Adrenal gland (tissue), 5 donors: Measurements from ENCODE around the gene RBM8A.

ENCODE experiments used
- POLR2A ChIP-seq, 2 donors: fragments of 450-650 bp; IDR thresholded peaks; one replicate each; pipeline ENCODE4 v1.6.1; 2017; ENCODE audit warnings: antibody characterized with exemption in 2 of 2, mild to moderate bottlenecking in 2 of 2, moderate library complexity in 1 of 2
- TF ChIP-seq, protein P1 (sequence below), 6 experiments: fragments of 450-650 bp in 4 of 6; fragments of 200-600 bp in 2 of 6; sonication (generic) in 1 of 6; IDR thresholded peaks; 1 replicate in 5 of 6; 2 replicates in 1 of 6; pipeline versions ENCODE4 v1.5.1 to v1.8.0; 2016 to 2021; ENCODE audit warnings: antibody characterized with exemption in 6 of 6, mild to moderate bottlenecking in 2 of 6, moderate library complexity in 1 of 6
- donor health status: DM: no; HTN: no; CAD: no.

DNA sequence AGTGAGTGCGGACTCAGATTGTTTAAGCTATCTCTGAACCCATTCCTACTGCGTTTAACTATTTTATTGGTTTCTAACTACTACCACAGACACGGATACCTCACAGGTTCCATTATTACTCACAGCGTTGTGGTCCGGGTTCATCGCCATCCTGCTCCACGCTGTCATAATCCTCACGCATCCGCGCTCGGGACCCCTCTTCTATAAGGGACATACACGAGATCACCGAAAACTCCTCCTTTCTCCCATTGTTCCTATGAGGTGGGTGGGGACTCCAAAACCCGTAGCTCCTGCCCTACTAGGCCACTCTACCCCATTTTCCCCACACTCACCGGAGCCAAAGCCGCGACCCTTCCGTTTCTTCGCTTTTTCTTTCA, 610 bp downstream of the RBM8A start:
- TF ChIP-seq, protein P1, sequence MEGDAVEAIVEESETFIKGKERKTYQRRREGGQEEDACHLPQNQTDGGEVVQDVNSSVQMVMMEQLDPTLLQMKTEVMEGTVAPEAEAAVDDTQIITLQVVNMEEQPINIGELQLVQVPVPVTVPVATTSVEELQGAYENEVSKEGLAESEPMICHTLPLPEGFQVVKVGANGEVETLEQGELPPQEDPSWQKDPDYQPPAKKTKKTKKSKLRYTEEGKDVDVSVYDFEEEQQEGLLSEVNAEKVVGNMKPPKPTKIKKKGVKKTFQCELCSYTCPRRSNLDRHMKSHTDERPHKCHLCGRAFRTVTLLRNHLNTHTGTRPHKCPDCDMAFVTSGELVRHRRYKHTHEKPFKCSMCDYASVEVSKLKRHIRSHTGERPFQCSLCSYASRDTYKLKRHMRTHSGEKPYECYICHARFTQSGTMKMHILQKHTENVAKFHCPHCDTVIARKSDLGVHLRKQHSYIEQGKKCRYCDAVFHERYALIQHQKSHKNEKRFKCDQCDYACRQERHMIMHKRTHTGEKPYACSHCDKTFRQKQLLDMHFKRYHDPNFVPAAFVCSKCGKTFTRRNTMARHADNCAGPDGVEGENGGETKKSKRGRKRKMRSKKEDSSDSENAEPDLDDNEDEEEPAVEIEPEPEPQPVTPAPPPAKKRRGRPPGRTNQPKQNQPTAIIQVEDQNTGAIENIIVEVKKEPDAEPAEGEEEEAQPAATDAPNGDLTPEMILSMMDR (IDR thresholded peaks at IDR 0.05), result no peak
- TF ChIP-seq POLR2A (IDR thresholded peaks at IDR 0.05), result no peak
